B cell (primary cell): Measurements from ENCODE around the gene MDFIC2.

ENCODE experiments used
- EZH2 ChIP-seq: IDR thresholded peaks from 2 replicates; pipeline ENCODE4 v1.6.1; 2012; ENCODE audit warnings: borderline replicate concordance, low read depth, mild to moderate bottlenecking, moderate library complexity, low read length; ENCODE audit not compliant: insufficient read depth, poor library complexity, severe bottlenecking
- TF ChIP-seq, protein P1 (sequence below): fragments of 200-600 bp; IDR thresholded peaks from one replicate; pipeline ENCODE4 v1.8.0; 2022; ENCODE audit warnings: antibody characterized with exemption, mild to moderate bottlenecking

DNA sequence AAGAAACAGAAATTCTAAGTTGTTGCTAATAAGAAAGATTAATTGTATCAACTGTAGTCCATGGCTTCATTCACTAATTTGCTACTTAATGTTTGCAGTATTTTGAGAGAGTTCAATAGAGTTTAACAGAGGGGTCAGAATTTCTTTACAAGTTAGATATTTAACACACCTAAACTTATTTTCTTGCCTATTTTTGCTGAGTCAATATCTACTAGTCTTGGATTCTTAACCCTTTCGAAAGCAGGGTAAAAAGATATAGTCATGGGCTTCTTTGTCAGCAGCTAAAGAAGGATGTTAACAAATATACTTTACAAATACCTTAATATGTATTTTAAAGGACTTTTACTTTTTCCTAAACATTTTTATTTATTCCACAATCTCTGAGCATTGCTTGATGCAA, 155.6 kb downstream of the MDFIC2 start:
- TF ChIP-seq, protein P1, sequence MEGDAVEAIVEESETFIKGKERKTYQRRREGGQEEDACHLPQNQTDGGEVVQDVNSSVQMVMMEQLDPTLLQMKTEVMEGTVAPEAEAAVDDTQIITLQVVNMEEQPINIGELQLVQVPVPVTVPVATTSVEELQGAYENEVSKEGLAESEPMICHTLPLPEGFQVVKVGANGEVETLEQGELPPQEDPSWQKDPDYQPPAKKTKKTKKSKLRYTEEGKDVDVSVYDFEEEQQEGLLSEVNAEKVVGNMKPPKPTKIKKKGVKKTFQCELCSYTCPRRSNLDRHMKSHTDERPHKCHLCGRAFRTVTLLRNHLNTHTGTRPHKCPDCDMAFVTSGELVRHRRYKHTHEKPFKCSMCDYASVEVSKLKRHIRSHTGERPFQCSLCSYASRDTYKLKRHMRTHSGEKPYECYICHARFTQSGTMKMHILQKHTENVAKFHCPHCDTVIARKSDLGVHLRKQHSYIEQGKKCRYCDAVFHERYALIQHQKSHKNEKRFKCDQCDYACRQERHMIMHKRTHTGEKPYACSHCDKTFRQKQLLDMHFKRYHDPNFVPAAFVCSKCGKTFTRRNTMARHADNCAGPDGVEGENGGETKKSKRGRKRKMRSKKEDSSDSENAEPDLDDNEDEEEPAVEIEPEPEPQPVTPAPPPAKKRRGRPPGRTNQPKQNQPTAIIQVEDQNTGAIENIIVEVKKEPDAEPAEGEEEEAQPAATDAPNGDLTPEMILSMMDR: no peak
- no peak for TF ChIP-seq EZH2
